Kidney epithelial cell (primary cell): ENCODE data around the gene CALY. TPM values are rescaled to one million over a fixed set of nuclear protein-coding genes. Genes with fewer than 3 reads are reported as not detected.

Source experiments
- DNase-seq: peaks from one replicate; pipeline ENCODE4 v3.0.0-alpha.2; 2010; ENCODE audit warnings: low read depth
- H3K27me3 ChIP-seq: 2 replicates; pipeline ENCODE4 v1.6.0; 2011; ENCODE audit warnings: low read length; ENCODE audit not compliant: control insufficient read depth, insufficient read depth
- H3K36me3 ChIP-seq: 2 replicates; pipeline ENCODE4 v1.5.1; 2011; ENCODE audit warnings: low read length; ENCODE audit not compliant: control insufficient read depth, insufficient read depth
- H3K4me3 ChIP-seq: 2 replicates; pipeline ENCODE4 v1.5.1; 2011; ENCODE audit warnings: low read depth, mild to moderate bottlenecking, control low read depth, low read length
- CTCF ChIP-seq: IDR thresholded peaks from 2 replicates; pipeline ENCODE4 v1.5.1; 2011; ENCODE audit warnings: mild to moderate bottlenecking, moderate library complexity, low read length, control low read depth, inconsistent platforms; ENCODE audit not compliant: insufficient read depth, poor library complexity, severe bottlenecking
- total RNA-seq: library from RNA; depleted of rRNA; stranded (reverse); fragments of >200 nt; gene quantifications from 2 replicates; pipeline ENCODE4 v1.2.3, GENCODE V29; 2015

Gene CALY
- total RNA-seq, 1 donor from 2014 or later = 0.96 TPM

- peak overlapping the region; percentile 40 for H3K4me3 ChIP-seq
- no peak for DNase-seq
These were observed 18.1 kb downstream of the CALY start for GRCh38 chr10:133318494-133319127.

GRCh38 chr10:133316732-133317131 is 20.0 kb downstream of the CALY start:
- DNase-seq = no peak
- Histone ChIP-seq H3K27me3 (peaks cover 6% of the 10 kb centered on the region), H3K4me3 (no peak overlapping the region), H3K36me3 (no peaks in the 10 kb centered on the region)
- no peak for TF ChIP-seq CTCF

More at GRCh38 chr10:133318494-133319127, 18.1 kb downstream of the CALY start:
- peaks cover 6% of the 10 kb centered on the region for H3K27me3 ChIP-seq
- peak; percentile 89 for TF ChIP-seq CTCF
- no peaks in the 10 kb centered on the region for H3K36me3 ChIP-seq

GRCh38 chr10:133316266-133316665 is 20.4 kb downstream of the CALY start:
- no peak for TF ChIP-seq CTCF
- no peak for DNase-seq
- no peaks in the 10 kb centered on the region for H3K36me3 ChIP-seq
- no peak overlapping the region for H3K4me3 ChIP-seq
- peaks cover 6% of the 10 kb centered on the region for H3K27me3 ChIP-seq

GRCh38 chr10:133315847-133316246 is 20.8 kb downstream of the CALY start:
- Histone ChIP-seq H3K4me3 (no peak overlapping the region), H3K36me3 (no peaks in the 10 kb centered on the region), H3K27me3 (peaks cover 6% of the 10 kb centered on the region)
- TF ChIP-seq CTCF = no peak
- DNase-seq = no peak

GRCh38 chr10:133314911-133315310 is 21.8 kb downstream of the CALY start:
- Histone ChIP-seq H3K4me3 (no peak overlapping the region), H3K27me3 (peaks cover 6% of the 10 kb centered on the region), H3K36me3 (no peaks in the 10 kb centered on the region)
- no peak for DNase-seq
- no peak for TF ChIP-seq CTCF

- H3K36me3 ChIP-seq = no peaks in the 10 kb centered on the region
- no peak for DNase-seq
- TF ChIP-seq CTCF = no peak
- no peak overlapping the region for H3K4me3 ChIP-seq
- H3K27me3 ChIP-seq = no peaks in the 10 kb centered on the region
These were observed 23.5 kb downstream of the CALY start for GRCh38 chr10:133313192-133313591.
